Fibroblast of skin of left biceps (primary cell): ENCODE measurements around the gene VWF.
"Not testable (repeated sequence)": the region's sequence is repeated elsewhere in the genome, so short reads cannot be mapped to it uniquely, and the experiment has no call there.

Experiments used
- DNase-seq, 2 experiments: peaks; one replicate each; pipeline ENCODE4 v3.0.0-alpha.2; 2013; ENCODE audit warnings: low read depth in 2 of 2

The VWF gene

GRCh38 chr12:6145564-6145963 is 21.1 kb upstream of the VWF start:
- DNase-seq = no peak

GRCh38 chr12:6143303-6143675 is 18.8 kb upstream of the VWF start:
- DNase-seq = no peak

- DNase-seq = not testable (repeated sequence)
These were observed 18.2 kb upstream of the VWF start for GRCh38 chr12:6142368-6143302.

- DNase-seq = not testable (repeated sequence)
These were observed 17.4 kb upstream of the VWF start for GRCh38 chr12:6141731-6142367.

DNA sequence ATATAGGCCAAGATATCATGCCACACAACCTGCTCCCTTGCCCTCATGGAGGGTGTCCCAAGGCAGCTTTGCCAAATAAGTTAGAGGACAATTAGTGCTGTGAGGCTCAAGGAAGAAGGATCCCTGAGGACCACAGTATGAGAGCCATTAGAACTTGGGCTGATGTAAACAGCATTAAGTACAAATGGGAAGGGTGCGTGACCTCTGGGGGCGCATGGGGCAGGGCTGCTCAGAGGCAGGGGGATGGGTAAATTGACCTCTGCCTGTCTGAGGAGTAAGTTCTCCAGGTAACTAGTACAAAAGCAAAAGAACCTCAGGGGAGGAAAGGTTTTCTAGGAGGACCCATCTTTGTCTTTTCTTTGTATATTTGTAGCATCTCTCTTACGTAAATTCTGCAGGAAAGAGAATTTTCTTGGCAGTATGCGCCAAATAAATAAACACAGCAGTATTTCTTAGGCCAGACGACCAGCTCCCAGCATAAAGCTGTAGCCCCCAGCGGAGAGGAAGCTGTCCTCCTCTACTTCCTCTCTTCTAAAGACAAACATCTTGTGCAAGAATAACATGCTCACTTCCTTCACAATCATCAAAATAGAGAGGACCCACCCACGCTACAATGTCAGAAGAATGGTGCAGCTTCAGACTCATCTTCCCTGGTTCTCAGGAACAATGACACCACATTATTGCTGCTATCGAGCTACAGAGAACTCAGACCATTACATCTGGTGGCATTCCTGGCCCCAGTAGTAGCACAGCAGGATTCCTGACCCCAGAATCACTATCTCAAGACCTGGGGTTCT is 16.4 kb upstream of the VWF start:
- no peak for DNase-seq

DNA sequence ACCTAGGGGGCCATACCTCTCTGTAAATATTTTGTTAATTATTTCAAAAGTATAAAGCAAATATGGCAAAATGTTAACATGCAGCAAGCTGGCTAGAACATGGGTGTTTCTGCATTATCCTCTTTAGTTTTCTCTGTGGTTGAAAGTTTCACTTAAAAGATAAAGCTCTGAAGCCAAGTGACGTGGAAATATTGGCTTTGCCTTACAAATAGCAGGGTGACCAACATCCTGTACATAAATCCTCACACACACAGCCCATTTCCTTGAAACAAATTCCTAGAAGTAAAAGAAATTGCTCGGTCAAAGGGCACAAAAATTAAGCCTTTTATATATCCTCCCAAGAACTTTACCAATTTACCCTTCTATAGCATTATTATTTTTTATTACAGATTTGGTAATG is 10.6 kb upstream of the VWF start:
- no peak for DNase-seq

DNA sequence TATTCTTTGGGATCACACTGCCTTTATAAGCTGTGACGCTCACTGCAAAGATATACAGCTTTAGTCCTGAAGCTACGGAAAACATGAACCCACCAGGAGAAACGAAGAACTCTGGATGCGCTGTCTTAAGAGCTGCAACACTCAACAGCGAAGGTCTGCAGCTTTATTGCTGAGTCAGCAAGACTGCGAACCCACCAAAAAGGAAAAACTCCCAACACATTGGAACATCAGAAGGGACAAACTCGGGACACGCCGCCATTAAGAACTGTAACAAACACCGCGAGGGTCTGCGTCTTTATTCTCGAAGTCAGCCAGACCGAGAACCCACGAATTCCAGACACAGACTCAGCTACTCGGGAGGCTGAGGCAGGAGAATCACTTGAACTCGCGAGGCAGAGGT is 9.2 kb upstream of the VWF start:
- DNase-seq = no peak

DNA sequence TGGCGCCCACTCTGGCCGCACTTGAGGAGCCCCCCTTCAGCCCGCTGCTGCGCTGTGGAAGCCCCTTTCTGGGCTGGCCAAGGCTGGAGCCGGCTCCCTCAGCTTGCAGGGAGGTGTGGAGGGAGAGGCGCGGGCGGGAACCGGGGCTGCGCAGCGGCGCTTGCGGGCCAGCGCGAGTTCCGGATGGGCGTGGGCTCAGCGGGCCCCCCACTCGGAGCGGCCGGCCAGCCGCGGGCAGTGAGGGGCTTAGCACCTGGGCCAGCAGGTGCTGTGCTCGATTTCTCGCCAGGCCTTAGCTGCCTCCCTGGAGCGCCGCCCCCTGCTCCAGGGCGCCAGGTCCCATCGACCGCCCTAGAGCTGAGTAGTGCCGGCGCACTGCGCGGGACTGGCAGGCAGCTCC is 8.0 kb upstream of the VWF start:
- DNase-seq = no peak

GRCh38 chr12:6125310-6125608 is 789 bp upstream of the VWF start:
- DNase-seq = no peak

DNA sequence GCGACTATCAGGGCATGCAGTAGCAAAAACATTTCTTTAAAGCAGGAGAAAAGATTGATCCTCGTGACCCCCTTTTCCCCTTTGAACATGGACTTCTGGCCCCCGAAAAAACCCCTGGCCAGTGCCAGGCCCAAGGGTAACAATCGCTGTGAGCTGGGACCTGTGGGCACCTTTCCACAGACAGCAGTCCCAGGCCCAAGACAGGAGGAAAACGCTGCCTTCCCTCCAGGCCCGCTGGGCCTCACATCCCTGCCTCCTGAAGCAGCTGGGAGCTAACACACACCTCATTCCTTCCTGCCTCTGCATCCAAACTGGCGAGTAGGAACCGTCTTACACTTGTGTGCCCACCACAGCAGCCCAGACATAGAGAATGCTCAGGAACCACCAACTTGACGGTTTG is 1.2 kb downstream of the VWF start:
- no peak for DNase-seq

DNA sequence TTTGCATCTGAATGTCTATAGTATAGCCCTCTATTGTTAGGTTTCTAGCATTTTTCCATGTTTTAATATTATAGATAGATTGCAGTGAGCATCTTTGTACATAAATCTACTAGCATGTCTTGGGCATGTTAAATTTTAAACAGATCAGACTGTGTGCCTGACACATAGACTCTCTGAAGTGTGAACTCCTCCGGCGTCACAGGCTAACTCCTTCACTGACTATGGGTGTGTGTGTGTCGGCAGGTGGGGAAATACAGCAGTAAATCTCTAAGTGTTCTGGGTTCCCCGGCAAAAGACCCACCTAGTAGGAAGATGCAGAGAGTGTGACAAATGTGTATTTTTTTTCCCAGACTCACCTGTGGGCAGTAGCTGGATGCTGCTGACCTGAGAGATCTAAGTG is 2.3 kb downstream of the VWF start:
- DNase-seq = no peak

DNA sequence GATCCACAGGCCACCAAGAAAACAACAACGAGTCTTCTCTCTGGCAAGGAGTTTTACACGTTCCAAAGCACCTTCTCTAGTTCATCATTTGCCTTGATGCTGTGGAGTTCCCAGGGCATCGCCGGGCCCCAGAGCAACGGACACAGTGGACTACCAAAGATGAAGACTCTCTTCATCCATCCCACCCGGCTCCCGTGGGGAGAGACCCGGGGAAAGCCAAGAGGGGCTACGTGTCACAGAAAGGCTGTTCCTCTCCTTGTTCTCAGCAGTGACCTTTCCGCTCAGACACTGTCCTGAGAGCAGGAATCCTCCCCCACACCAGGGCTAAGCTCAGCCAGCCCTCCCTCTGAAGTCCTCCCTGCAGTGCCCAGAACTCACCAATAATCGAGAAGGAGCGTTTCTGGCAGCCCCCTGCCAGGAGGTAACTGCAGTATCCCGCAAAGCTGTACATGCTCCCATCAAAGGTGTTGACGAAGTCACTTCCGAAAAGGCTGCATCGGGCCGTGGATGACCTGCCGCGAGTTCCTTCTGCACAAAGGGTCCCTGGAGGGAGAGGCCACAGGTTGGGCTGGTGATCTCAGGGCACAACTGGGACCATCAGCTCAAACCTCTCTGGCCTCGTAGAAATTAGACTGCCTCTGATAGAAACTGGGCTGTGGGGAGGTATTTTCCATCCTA is 3.5 kb downstream of the VWF start:
- DNase-seq = no peak

DNA sequence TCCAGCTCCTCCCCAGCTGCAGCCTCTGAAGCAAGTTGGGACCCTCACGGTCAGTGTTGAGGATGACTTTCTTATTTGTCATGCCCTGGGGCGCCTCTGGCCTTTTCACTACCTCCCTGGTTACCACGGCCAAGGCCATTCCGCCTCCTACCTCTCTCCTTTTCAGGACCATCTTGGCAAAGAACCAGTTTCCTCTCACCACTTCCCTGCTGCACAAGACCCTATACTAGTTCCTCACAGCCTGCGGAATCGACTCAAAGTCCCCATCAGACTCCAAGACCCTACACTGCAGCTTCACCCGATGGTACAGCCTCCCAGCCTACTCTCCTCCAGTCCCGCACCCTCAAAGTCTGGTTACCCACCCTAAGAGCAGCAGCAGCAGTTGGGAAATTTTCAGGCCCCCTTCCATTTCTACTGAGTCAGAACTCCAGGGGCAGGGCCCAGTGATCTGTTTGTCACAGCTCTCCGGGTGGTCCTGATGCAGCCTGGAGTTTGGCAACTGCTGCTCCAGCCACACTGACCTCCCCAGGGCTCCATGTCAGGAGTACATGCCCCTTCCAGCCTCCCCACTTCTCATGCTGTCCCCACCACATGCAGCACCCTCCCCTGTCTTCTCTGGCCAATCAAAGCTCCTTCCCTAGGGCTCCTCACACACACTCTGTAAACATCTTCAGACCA is 5.4 kb downstream of the VWF start:
- DNase-seq = no peak

GRCh38 chr12:6116471-6117021 is 7.9 kb downstream of the VWF start:
- DNase-seq = no peak

GRCh38 chr12:6115389-6115788 is 9.1 kb downstream of the VWF start:
- DNase-seq = no peak

DNA sequence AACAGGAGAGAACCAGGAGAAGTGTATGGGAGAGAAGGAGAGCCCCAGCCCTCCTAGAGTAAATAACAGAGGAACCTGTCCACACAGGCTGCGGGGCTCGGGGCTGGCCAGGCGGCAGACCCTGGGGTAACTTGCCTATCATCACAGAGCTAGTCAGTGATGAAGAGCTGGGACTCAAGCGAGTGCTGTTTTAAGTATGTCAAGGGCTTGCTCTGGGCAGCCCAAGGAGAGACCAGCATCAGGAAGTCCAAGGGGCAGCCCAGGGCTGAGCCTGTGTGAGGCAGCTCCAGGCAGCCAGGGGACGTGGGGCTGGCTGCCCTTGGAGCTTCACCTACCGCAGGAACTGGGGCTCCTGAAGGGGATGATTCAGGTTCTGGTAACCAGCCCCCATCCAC is 10.0 kb downstream of the VWF start:
- no peak for DNase-seq

DNA sequence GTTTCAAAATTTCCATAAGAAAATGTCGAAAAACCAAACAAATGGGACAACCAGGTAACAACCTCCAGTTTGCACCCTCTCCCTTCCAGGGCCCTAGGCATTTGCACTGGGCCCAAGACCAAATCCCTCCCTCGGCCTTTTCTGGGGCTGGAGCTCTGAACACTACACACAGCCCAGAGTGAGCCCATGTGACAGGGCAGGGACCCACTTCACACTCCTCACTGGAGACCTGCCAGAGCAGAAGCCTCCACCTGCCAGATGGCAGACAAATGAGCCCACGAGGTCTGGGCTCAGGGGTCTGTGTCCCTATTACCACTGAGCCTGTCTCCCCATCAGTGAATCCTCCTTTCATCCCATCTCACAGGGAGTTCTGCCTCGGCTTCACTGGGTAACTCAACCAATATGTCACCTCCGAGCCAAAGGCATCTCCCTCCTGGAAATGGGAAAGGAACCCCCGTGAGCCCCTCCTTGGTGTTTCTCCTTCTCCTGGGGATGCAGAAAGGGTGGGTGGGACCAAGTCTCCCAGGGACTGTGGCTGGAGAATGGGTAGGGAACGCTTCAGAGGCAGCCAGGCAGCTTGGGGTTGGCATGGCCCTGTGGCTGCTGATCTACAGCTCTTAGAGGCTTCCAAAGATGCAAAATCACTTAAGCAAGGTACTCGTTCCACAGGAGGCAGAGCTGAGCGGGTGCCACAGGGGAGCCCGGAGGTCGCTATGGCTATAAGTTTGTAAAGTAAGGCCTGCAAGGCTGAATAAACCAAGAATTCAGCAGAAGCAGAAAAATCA is 10.6 kb downstream of the VWF start:
- DNase-seq = no peak

- no peak for DNase-seq
These were observed 12.5 kb downstream of the VWF start for GRCh38 chr12:6112004-6112403.

DNA sequence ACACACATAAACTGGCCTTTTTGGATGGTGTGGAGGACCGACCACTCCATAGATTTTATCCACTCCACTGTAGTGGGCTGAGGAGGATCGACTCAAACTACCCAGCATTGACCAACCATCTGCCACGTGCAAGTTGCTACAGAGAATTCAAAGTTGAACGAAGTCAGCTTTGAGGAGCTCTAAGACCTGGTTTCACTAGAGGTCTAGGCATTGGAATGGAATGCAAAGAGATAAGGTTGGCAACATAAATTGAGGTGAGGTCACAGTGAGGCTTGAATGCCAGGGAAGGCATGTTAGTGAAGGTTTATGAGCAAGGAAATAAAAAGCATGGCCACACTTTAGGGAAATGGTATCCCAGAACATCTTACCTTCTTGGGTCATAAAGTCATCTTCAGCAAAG is 14.5 kb downstream of the VWF start:
- DNase-seq = no peak

- no peak for DNase-seq
These were observed 18.3 kb downstream of the VWF start for GRCh38 chr12:6106218-6106617.

DNA sequence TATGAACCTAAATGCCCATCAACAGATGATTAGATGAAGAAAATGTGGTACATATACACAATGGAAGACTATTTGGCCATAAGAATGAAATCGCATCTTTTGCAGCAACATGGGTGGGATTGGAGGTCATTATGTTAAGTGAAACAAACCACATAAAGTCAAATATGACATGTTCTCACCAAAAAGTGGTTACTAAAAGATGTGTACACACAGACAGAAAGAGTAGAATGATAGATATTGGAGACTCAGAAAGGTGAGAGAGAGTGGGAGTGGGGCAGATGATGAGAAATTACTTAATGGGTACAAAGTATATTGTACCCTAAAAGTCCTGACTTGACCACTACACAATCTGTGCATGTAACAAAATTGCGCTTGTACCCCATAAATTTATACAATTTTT is 19.6 kb downstream of the VWF start:
- DNase-seq = no peak
